Rectal smooth muscle tissue (tissue), 1 donor: Measurements from ENCODE around the gene PDE4D.

Experiments used
- H3K27ac ChIP-seq: one replicate; pipeline ENCODE4 v1.7.0; 2013; ENCODE audit warnings: low read depth, low read length, inconsistent platforms
- H3K27me3 ChIP-seq: one replicate; pipeline ENCODE4 v1.7.0; 2013; ENCODE audit warnings: low read length; ENCODE audit not compliant: control insufficient read depth, insufficient read depth
- H3K36me3 ChIP-seq: one replicate; pipeline ENCODE4 v1.7.0; 2013; ENCODE audit warnings: low read length; ENCODE audit not compliant: control insufficient read depth, insufficient read depth
- H3K4me1 ChIP-seq: one replicate; pipeline ENCODE4 v1.7.0; 2013; ENCODE audit warnings: low read length; ENCODE audit not compliant: control insufficient read depth, insufficient read depth
- H3K4me3 ChIP-seq: one replicate; pipeline ENCODE4 v1.7.0; 2013; ENCODE audit warnings: low read length
- H3K9ac ChIP-seq: one replicate; pipeline ENCODE4 v1.7.0; 2013; ENCODE audit warnings: low read length

The PDE4D gene

DNA sequence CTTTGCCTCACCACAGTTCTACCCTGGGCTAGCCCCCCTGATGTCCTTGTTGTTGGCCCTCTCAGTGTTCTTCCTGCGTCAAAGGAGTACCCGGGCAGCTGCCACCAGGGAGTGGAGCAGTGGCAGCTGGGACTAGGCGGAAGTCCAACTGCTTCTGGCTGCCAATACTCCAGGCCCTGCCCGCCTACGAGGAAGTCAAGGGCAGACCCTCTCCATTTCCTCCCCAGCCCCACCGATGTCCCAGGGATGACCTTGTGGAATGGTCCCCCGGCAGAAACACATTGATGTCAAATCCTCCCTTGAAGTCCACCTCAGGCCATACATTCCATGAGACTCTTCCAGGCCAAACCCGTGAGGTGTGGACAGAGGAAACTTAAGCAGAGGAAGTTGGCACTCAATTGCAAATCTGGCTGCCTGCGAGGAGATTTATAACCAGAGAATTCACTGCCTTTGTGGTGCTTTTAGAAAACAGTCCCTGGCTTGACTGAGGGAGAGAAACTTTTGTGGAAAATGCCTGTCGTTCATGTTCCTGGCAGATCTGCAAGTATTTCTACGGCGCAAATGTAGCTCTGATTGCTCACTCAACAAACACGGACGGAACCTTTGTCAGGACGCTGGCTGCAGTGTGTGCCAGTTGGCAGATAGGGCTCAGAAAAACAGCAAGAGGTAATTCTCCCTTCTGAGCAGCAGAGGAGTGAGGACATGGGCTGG, 970.9 kb downstream of the PDE4D start:
- Histone ChIP-seq H3K4me3 (no peak overlapping the region), H3K27me3 (no peaks in the 10 kb centered on the region), H3K9ac (no peak overlapping the region), H3K27ac (peak overlapping the region; percentile 63), H3K4me1 (peaks cover 8% of the 10 kb centered on the region), H3K36me3 (no peaks in the 10 kb centered on the region)

DNA sequence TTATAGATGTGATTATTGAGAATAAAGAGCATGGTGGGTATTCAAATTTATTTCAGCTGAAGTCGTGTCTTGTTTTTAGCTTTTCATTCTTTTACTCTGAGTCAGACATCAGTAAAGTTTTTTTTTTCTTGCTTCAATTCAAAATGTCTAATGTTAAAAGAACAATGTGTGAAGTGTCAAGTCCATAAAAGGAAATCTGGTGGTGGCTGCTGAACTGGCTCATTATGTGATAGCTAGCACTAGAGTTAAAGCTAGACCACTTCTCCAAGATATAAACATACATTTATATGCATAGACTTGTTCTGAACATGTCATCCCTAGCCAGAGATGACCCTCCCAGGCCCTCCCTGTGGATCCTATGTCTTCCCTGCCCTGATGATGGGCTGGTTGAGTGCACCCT, 972.4 kb downstream of the PDE4D start:
- no peaks in the 10 kb centered on the region for H3K36me3 ChIP-seq
- no peak overlapping the region for H3K4me3 ChIP-seq
- no peak overlapping the region for H3K9ac ChIP-seq
- peaks cover 7% of the 10 kb centered on the region for H3K4me1 ChIP-seq
- peak overlapping the region; percentile 66 for H3K27ac ChIP-seq
- H3K27me3 ChIP-seq = no peaks in the 10 kb centered on the region

DNA sequence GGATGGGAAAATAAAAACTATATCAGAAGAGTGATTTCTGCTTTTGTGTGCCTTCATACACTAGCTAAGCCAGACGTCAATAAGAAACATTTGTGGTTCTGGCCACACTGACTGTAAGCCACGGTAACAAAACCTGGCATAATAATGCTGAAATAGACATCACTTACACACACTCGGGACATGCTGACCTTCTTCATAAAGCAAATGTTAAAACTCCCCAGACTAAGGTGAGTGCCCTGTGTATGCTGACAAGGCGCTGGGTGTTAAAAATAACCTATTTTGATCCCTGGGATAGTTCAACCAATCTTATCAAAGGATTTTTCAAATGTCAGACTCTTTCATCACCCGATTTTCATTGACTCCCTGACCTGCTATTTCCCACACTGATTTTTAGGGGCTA, 973.7 kb downstream of the PDE4D start:
- H3K27me3 ChIP-seq = no peaks in the 10 kb centered on the region
- H3K36me3 ChIP-seq = no peaks in the 10 kb centered on the region
- H3K9ac ChIP-seq = no peak overlapping the region
- no peak overlapping the region for H3K27ac ChIP-seq
- no peak overlapping the region for H3K4me3 ChIP-seq
- H3K4me1 ChIP-seq = no peaks in the 10 kb centered on the region
